ENCODE data around the gene SLC16A10.

Gene SLC16A10

GRCh38 chr6:111265842-111266241 is 178.5 kb downstream of the SLC16A10 start:
- DNase-seq: no peak

DNA sequence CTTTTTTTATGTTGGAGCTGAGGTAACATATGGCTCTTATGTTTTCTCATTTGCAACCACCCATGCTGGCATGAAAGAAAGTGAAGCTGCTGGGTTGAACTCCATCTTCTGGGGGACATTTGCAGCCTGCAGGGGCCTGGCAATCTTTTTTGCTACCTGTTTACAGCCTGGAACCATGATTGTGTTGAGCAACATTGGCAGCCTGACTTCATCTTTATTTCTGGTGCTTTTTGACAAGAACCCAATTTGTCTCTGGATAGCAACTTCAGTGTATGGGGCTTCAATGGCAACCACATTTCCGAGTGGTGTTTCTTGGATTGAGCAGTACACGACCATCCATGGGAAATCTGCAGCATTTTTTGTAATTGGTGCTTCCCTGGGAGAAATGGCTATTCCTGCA is 179.0 kb downstream of the SLC16A10 start:
- DNase-seq: no peak

DNA sequence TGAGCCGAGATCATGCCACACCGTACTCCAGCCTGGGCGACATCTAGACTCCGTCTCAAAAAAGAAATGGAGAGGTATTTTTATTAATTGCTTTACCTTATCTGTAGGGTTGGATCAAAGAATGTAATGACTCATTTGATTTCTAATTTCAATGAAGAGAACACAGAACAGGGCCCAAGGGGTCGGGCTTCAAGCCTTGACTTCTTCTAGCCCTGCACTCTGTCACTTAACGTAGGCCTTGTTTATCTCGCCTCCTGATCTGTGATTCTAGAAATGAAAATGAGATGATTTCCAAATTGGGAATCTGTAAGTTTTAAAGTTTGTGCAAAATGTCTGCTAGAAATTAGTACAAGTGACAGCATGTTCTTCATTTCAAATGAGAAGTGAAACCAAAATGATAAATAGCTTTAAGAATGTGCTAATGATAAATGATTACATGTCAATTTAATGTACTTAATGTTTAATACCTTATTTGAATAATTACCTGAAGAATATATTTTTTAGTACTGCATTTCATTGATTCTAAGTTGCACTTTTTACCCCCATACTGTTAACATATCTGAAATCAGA is 180.5 kb downstream of the SLC16A10 start:
- no peak for DNase-seq

DNA sequence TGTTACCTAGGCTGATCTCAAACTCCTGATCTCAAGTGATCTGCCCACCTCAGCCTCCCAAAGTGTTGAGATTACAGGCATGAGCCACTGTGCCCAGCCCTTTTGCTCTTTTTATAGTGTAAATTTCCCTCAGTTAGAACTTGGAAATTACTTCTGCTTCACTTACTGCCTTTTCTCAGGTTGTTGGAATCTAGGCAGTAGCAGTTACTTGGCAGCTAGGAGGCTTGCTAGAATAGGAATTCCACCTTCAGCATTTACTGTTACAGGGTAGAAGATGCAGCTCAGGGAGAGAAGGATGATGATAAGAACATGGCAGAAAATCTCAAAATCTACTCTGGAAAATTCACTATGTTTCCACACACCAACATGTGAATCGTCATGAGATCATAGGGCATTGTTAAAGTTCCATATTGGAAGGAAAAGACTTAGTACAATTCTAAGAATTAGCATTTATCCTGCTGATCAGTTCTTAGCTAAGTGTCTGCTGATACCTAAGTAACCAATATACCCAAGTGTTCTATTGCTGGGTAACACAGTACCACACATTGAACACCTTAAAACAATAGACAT is 182.2 kb downstream of the SLC16A10 start:
- DNase-seq: no peak

- no peak for DNase-seq
These were observed 182.8 kb downstream of the SLC16A10 start for GRCh38 chr6:111270121-111270520.

- DNase-seq: no peak
These were observed 187.4 kb downstream of the SLC16A10 start for GRCh38 chr6:111274593-111275217.

DNA sequence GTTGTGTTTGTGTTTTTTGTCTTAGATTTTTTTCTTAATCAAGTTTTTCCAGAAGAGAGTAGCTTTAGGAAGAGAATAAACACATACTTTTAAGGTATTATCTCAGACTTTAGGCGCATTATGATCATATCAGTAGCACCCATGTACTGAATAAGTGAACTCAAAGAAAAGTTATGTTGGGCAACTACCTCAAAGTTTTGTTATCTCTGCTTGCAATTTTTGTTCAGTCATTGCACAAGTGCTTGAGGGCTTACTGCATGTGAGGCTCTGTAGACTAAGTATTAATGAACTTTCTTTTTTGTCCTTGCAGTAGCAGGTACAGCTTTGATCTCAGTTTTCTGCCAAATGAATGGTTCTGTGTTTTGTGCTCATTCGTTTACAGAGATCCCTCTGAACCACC is 189.0 kb downstream of the SLC16A10 start:
- no peak for DNase-seq

DNA sequence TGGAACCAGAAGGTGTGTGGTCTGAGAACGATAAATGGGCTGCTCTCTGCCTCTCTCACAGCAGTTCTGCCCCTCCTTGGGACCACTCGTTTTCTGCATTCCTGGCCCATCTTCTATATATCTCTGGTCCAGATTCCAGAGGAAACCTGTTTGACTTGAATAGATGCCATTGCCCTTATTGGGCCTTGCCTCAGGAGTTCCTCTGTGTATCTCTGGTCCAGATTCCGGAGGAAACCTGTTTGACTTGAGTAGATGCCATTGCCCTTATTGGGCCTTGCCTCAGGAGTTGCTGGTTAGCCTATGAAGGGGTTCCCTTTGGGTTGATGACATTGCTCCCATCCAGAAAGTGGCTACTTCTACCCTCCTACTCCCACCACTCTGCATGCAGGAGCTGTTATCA is 189.4 kb downstream of the SLC16A10 start:
- DNase-seq: no peak

DNA sequence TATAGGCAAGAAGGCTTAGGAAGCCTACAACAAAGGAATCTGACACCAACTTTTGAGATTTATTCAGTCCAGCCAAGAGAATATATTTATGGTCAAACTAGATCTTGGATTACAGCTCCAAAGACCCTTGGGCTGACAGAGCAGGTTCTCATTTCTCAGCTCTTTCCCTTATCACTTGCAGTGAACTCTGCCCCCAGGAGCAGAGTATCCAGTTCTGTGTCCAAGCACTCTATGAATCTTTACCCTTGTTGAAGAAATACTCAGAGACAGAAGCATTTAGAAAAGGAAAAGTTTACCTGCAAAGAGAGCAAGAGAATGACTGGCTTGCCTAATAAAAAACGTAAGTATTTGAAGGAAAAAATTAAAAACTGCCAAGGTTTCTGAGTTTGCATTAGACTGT is 190.5 kb downstream of the SLC16A10 start:
- no peak for DNase-seq

GRCh38 chr6:111278731-111279130 is 191.4 kb downstream of the SLC16A10 start:
- DNase-seq: no peak

GRCh38 chr6:111280445-111280955 is 193.2 kb downstream of the SLC16A10 start:
- DNase-seq: no peak
